Neuronal stem cell (in vitro differentiated cells): ENCODE data around the gene TM9SF3.

Experiments
- DNase-seq: peaks from one replicate; pipeline ENCODE4 v3.0.0-alpha.2; 2013; ENCODE audit warnings: low spot score
- H2AFZ ChIP-seq: one replicate; pipeline ENCODE4 v1.6.1; 2013; ENCODE audit warnings: mild to moderate bottlenecking, low read length, inconsistent platforms
- H2AK5ac ChIP-seq: 2 replicates; pipeline ENCODE4 v1.6.1; 2013; ENCODE audit warnings: low read depth, mild to moderate bottlenecking, inconsistent platforms, low read length, moderate library complexity, mixed read lengths
- H2BK120ac ChIP-seq: 2 replicates; pipeline ENCODE4 v1.6.1; 2013; ENCODE audit warnings: low read depth, mild to moderate bottlenecking, inconsistent platforms, low read length, moderate library complexity, mixed read lengths
- H2BK12ac ChIP-seq: one replicate; pipeline ENCODE4 v1.6.1; 2013; ENCODE audit warnings: low read length, inconsistent platforms
- H2BK15ac ChIP-seq: 2 replicates; pipeline ENCODE4 v1.6.1; 2013; ENCODE audit warnings: mild to moderate bottlenecking, low read length, inconsistent platforms, mixed read lengths
- H2BK5ac ChIP-seq: one replicate; pipeline ENCODE4 v1.6.1; 2013; ENCODE audit warnings: inconsistent platforms, mild to moderate bottlenecking, low read length, moderate library complexity
- H3K14ac ChIP-seq: one replicate; pipeline ENCODE4 v1.6.1; 2013; ENCODE audit warnings: low read length, inconsistent platforms
- H3K18ac ChIP-seq: 2 replicates; pipeline ENCODE4 v1.6.1; 2013; ENCODE audit warnings: low read length, inconsistent platforms
- H3K23ac ChIP-seq: 2 replicates; pipeline ENCODE4 v1.6.1; 2013; ENCODE audit warnings: low read depth, mild to moderate bottlenecking, mixed read lengths, low read length, inconsistent platforms; ENCODE audit not compliant: poor library complexity
- H3K27ac ChIP-seq: replicated peaks from 3 replicates; pipeline ENCODE4 v1.5.1; 2013; ENCODE audit warnings: low read length, inconsistent platforms
- H3K27me3 ChIP-seq, 3 experiments: 2 replicates each; pipeline ENCODE4 v1.6.1; 2013; ENCODE audit warnings: low read length in 3 of 3, mild to moderate bottlenecking in 2 of 3, inconsistent platforms in 1 of 3, low read depth in 1 of 3, mixed read lengths in 1 of 3, moderate library complexity in 1 of 3; ENCODE audit not compliant: control insufficient read depth in 3 of 3, insufficient read depth in 3 of 3
- H3K36me3 ChIP-seq, 2 donors: replicated peaks in 1 of 2; 2 replicates each; pipeline ENCODE4 v1.6.1; 2013; ENCODE audit warnings: low read length in 2 of 2; ENCODE audit not compliant: control insufficient read depth in 2 of 2, insufficient read depth in 2 of 2
- H3K4ac ChIP-seq: 2 replicates; pipeline ENCODE4 v1.6.1; 2013; ENCODE audit warnings: inconsistent platforms, mild to moderate bottlenecking, low read length, moderate library complexity
- H3K4me1 ChIP-seq, 2 donors: 1 replicate in 1 of 2; 2 replicates in 1 of 2; pipeline ENCODE4 v1.6.1; 2013; ENCODE audit warnings: low read length in 2 of 2, low read depth in 1 of 2; ENCODE audit not compliant: control insufficient read depth in 2 of 2, insufficient read depth in 1 of 2
- H3K4me2 ChIP-seq: one replicate; pipeline ENCODE4 v1.6.1; 2013; ENCODE audit warnings: mild to moderate bottlenecking, low read length, inconsistent platforms; ENCODE audit not compliant: insufficient read depth, poor library complexity, severe bottlenecking
- H3K4me3 ChIP-seq, 2 donors: 2 replicates each; pipeline ENCODE4 v1.5.1; 2013; ENCODE audit warnings: low read length in 2 of 2, mild to moderate bottlenecking in 2 of 2, inconsistent platforms in 1 of 2, moderate library complexity in 1 of 2
- H3K79me1 ChIP-seq: one replicate; pipeline ENCODE4 v1.6.1; 2013; ENCODE audit warnings: low read depth, mild to moderate bottlenecking, inconsistent platforms, low read length, moderate library complexity
- H3K9ac ChIP-seq: one replicate; pipeline ENCODE4 v1.6.1; 2013; ENCODE audit warnings: mild to moderate bottlenecking, low read depth, low read length, inconsistent platforms; ENCODE audit not compliant: poor library complexity
- H3K9me3 ChIP-seq, 2 donors: replicated peaks in 1 of 2; 2 replicates each; pipeline versions ENCODE3 to v1.6.1; 2013; ENCODE audit warnings: low read length in 2 of 2, mild to moderate bottlenecking in 2 of 2, inconsistent platforms in 1 of 2, low read depth in 1 of 2, mixed read lengths in 1 of 2, moderate library complexity in 1 of 2; ENCODE audit not compliant: control insufficient read depth in 2 of 2, insufficient read depth in 1 of 2
- H4K8ac ChIP-seq: one replicate; pipeline ENCODE4 v1.6.1; 2013; ENCODE audit warnings: low read depth, mild to moderate bottlenecking, inconsistent platforms, low read length, moderate library complexity
- H4K91ac ChIP-seq: one replicate; pipeline ENCODE4 v1.6.1; 2013; ENCODE audit warnings: low read length, low read depth, mild to moderate bottlenecking, inconsistent platforms; ENCODE audit not compliant: poor library complexity
- WGBS, 2 donors: extraction: QIAGEN DNeasy Blood & Tissue Kit; methylation state at CpG; one replicate each; pipeline ENCODE4 v1.1.7; 2013; ENCODE audit warnings: missing lambda C conversion rate in 2 of 2, mixed read lengths in 1 of 2; ENCODE audit not compliant: insufficient read length in 2 of 2, insufficient replicate concordance in 1 of 2; ENCODE audit errors: extremely low coverage in 2 of 2; 5-methylcytosine and 5-hydroxymethylcytosine counted together

The TM9SF3 gene

DNA sequence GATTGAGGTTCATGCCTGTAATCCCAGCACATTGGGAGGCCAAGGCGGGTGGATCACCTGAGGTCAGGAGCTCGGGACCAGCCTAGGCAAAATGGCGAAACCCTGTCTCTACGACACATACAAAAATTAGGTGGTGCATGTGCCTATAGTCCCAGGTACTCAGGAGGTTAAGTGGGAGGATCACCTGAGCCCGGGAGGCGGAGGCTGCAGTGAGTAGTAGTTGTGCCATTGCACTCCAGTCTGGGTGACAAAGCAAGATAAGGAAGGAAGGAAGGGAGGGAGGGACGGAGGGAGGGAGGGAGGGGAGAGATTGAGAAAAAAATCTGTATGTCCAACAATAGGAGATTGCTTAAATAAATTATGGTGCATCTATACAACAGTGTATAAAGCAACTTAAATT lies 86.3 kb downstream of the TM9SF3 start:
- no peaks in the 10 kb centered on the region for H3K79me1 ChIP-seq
- no peak overlapping the region for H3K4me3 ChIP-seq
- no peaks in the 10 kb centered on the region for H3K9me3 ChIP-seq
- no peak overlapping the region for H2BK120ac ChIP-seq
- no peak for DNase-seq
- no peak overlapping the region for H2BK15ac ChIP-seq
- H3K23ac ChIP-seq, result no peak overlapping the region
- WGBS, 2 donors, result no CpG with 5 or more reads among the region's 7 CpGs
- H3K27me3 ChIP-seq, result peaks cover 0 to 8% (median 0%) of the 10 kb centered on the region in 3 experiments
- H3K27ac ChIP-seq, result no peak overlapping the region
- no peak overlapping the region for H2AFZ ChIP-seq
- no peak overlapping the region for H2BK5ac ChIP-seq
- H3K36me3 ChIP-seq, result no peaks in the 10 kb centered on the region
- H3K18ac ChIP-seq, result no peak overlapping the region
- H3K4ac ChIP-seq, result no peak overlapping the region
- no peak overlapping the region for H3K9ac ChIP-seq
- no peak overlapping the region for H2AK5ac ChIP-seq
- no peak overlapping the region for H2BK12ac ChIP-seq
- H4K8ac ChIP-seq, result no peak overlapping the region
- no peak overlapping the region for H3K4me2 ChIP-seq
- H4K91ac ChIP-seq, result no peak overlapping the region
- H3K14ac ChIP-seq, result no peak overlapping the region
- H3K4me1 ChIP-seq, result peaks cover 0 to 5% of the 10 kb centered on the region in 2 donors

- Histone ChIP-seq H3K23ac (no peak overlapping the region), H3K27ac (no peak overlapping the region), H3K14ac (no peak overlapping the region), H2AFZ (no peak overlapping the region), H3K9me3 (no peaks in the 10 kb centered on the region), H2BK15ac (no peak overlapping the region), H2BK12ac (no peak overlapping the region), H3K9ac (no peak overlapping the region), H3K4me2 (no peak overlapping the region), H2AK5ac (no peak overlapping the region), H3K36me3 (no peaks in the 10 kb centered on the region), H2BK120ac (no peak overlapping the region), H2BK5ac (no peak overlapping the region), H3K27me3 (peaks cover 0 to 8% (median 0%) of the 10 kb centered on the region in 3 experiments), H3K4ac (no peak overlapping the region), H3K4me1 (peaks cover 0 to 9% of the 10 kb centered on the region in 2 donors), H3K4me3 (no peak overlapping the region), H4K91ac (no peak overlapping the region), H3K18ac (no peak overlapping the region), H3K79me1 (no peaks in the 10 kb centered on the region), H4K8ac (no peak overlapping the region)
- no CpG with 5 or more reads among the region's 3 CpGs for WGBS, 2 donors
- DNase-seq, result no peak
Observed at GRCh38 chr10:96500050-96500449, 86.8 kb downstream of the TM9SF3 start.

- Histone ChIP-seq H3K4me2 (no peak overlapping the region), H2AK5ac (no peak overlapping the region), H2BK12ac (no peak overlapping the region), H3K4ac (no peak overlapping the region), H4K8ac (no peak overlapping the region), H3K18ac (no peak overlapping the region), H3K9ac (no peak overlapping the region), H2BK120ac (no peak overlapping the region), H3K14ac (no peak overlapping the region), H3K27ac (no peak overlapping the region), H3K4me3 (no peak overlapping the region), H3K9me3 (no peaks in the 10 kb centered on the region), H2BK5ac (no peak overlapping the region), H3K4me1 (peaks cover 0 to 14% of the 10 kb centered on the region in 2 donors), H3K79me1 (no peaks in the 10 kb centered on the region), H2BK15ac (no peak overlapping the region), H4K91ac (no peak overlapping the region), H3K23ac (no peak overlapping the region), H3K27me3 (peaks cover 0 to 8% (median 0%) of the 10 kb centered on the region in 3 experiments), H3K36me3 (no peaks in the 10 kb centered on the region), H2AFZ (no peak overlapping the region)
- DNase-seq, result no peak
- whole genome bisulfite sequencing, 2 donors, result no CpG with 5 or more reads among the region's 5 CpGs
Observed at GRCh38 chr10:96497391-96497790, 89.4 kb downstream of the TM9SF3 start.

- Histone ChIP-seq H3K9me3 (no peaks in the 10 kb centered on the region), H4K91ac (no peak overlapping the region), H4K8ac (no peak overlapping the region), H2AFZ (no peak overlapping the region), H3K9ac (no peak overlapping the region), H3K14ac (no peak overlapping the region), H3K4me3 (no peak overlapping the region), H3K36me3 (no peaks in the 10 kb centered on the region), H3K23ac (no peak overlapping the region), H3K18ac (no peak overlapping the region), H2AK5ac (no peak overlapping the region), H2BK12ac (no peak overlapping the region), H2BK15ac (no peak overlapping the region), H3K79me1 (no peaks in the 10 kb centered on the region), H2BK5ac (no peak overlapping the region), H3K27ac (no peak overlapping the region), H2BK120ac (no peak overlapping the region), H3K4me2 (no peak overlapping the region), H3K27me3 (peaks cover 0 to 5% (median 0%) of the 10 kb centered on the region in 3 experiments), H3K4me1 (peaks cover 0 to 14% of the 10 kb centered on the region in 2 donors), H3K4ac (no peak overlapping the region)
- no peak for DNase-seq
- no CpG with 5 or more reads among the region's 6 CpGs for WGBS, 2 donors
Observed at GRCh38 chr10:96496281-96496925, 90.4 kb downstream of the TM9SF3 start.
